ENCODE measurements around the gene ITGA2. TPM values are rescaled to one million over a fixed set of nuclear protein-coding genes. Genes with fewer than 3 reads are reported as not detected.

ITGA2 gene
- total RNA-seq, 2 donors from 2014 or later = 0.77 to 3.1 TPM

- no peak for ATAC-seq
- DNase-seq (ENCODE audit: low spot score in 2 of 2) = no peak
- peaks cover 0 to 13% of the 10 kb centered on the region in 2 donors for H3K36me3 Mint-ChIP-seq
- H3K27ac Mint-ChIP-seq = no peak overlapping the region
- no peaks in the 10 kb centered on the region for H3K9me3 Mint-ChIP-seq
Measured at GRCh38 chr5:53063176-53063575, 74.0 kb downstream of the ITGA2 start.

GRCh38 chr5:53063791-53064190 lies 74.6 kb downstream of the ITGA2 start:
- ATAC-seq (no peak), DNase-seq (ENCODE audit: low spot score in 2 of 2) (no peak)
- Mint-ChIP-seq H3K36me3 (peaks cover 0 to 8% of the 10 kb centered on the region in 2 donors), H3K9me3 (no peaks in the 10 kb centered on the region), H3K27ac (no peak overlapping the region)

GRCh38 chr5:53066088-53066487 lies 76.9 kb downstream of the ITGA2 start:
- DNase-seq (ENCODE audit: low spot score in 2 of 2) (no peak), ATAC-seq (no peak)
- H3K27ac Mint-ChIP-seq = no peak overlapping the region
- peaks cover 0 to 8% of the 10 kb centered on the region in 2 donors for H3K36me3 Mint-ChIP-seq
- H3K9me3 Mint-ChIP-seq = no peaks in the 10 kb centered on the region

GRCh38 chr5:53067641-53068040 lies 78.5 kb downstream of the ITGA2 start:
- Mint-ChIP-seq H3K9me3 (no peaks in the 10 kb centered on the region), H3K27ac (no peak overlapping the region), H3K36me3 (peaks cover 0 to 8% of the 10 kb centered on the region in 2 donors)
- no peak for ATAC-seq
- no peak for DNase-seq (ENCODE audit: low spot score in 2 of 2)

- no peak for ATAC-seq
- H3K36me3 Mint-ChIP-seq = peaks cover 5 to 13% of the 10 kb centered on the region in 2 donors
- DNase-seq (ENCODE audit: low spot score in 2 of 2) = no peak
- no peak overlapping the region for H3K27ac Mint-ChIP-seq
- no peaks in the 10 kb centered on the region for H3K9me3 Mint-ChIP-seq
Measured at GRCh38 chr5:53068291-53068836, 79.2 kb downstream of the ITGA2 start.

GRCh38 chr5:53069626-53070025 lies 80.5 kb downstream of the ITGA2 start:
- DNase-seq (ENCODE audit: low spot score in 2 of 2) = peak; percentile 64 to 80
- Mint-ChIP-seq H3K9me3 (no peaks in the 10 kb centered on the region), H3K27ac (peak overlapping the region; percentile 31 to 77), H3K36me3 (peaks cover 7 to 15% of the 10 kb centered on the region in 2 donors)
- ATAC-seq = peak; percentile 99

- no peak for DNase-seq (ENCODE audit: low spot score in 2 of 2)
- Mint-ChIP-seq H3K27ac (no peak overlapping the region), H3K36me3 (peaks cover 7% of the 10 kb centered on the region in 2 donors), H3K9me3 (no peaks in the 10 kb centered on the region)
- ATAC-seq = no peak
Measured at GRCh38 chr5:53071298-53071697, 82.1 kb downstream of the ITGA2 start.

- Mint-ChIP-seq H3K36me3 (peaks cover 7% of the 10 kb centered on the region in 2 donors), H3K27ac (no peak overlapping the region), H3K9me3 (no peaks in the 10 kb centered on the region)
- no peak for DNase-seq (ENCODE audit: low spot score in 2 of 2)
- ATAC-seq = no peak
Measured at GRCh38 chr5:53071738-53072137, 82.6 kb downstream of the ITGA2 start.

GRCh38 chr5:53073348-53073747 lies 84.2 kb downstream of the ITGA2 start:
- H3K9me3 Mint-ChIP-seq = no peaks in the 10 kb centered on the region
- peaks cover 7% of the 10 kb centered on the region in 2 donors for H3K36me3 Mint-ChIP-seq
- no peak overlapping the region for H3K27ac Mint-ChIP-seq
- DNase-seq (ENCODE audit: low spot score in 2 of 2) (no peak), ATAC-seq (no peak)

GRCh38 chr5:53076014-53076583 lies 86.9 kb downstream of the ITGA2 start:
- Mint-ChIP-seq H3K27ac (no peak overlapping the region), H3K36me3 (peaks cover 7% of the 10 kb centered on the region in 2 donors), H3K9me3 (no peaks in the 10 kb centered on the region)
- ATAC-seq (no peak), DNase-seq (ENCODE audit: low spot score in 2 of 2) (no peak)

- no peak overlapping the region for H3K27ac Mint-ChIP-seq
- H3K9me3 Mint-ChIP-seq = peaks cover 0 to 5% of the 10 kb centered on the region in 2 donors
- H3K36me3 Mint-ChIP-seq = peaks cover 4 to 13% of the 10 kb centered on the region in 2 donors
- peak in 1 of 2 donors; percentile 71 for ATAC-seq
- no peak for DNase-seq (ENCODE audit: low spot score in 2 of 2)
Measured at GRCh38 chr5:53080271-53080670, 91.1 kb downstream of the ITGA2 start.

- Mint-ChIP-seq H3K36me3 (peaks cover 4 to 18% of the 10 kb centered on the region in 2 donors), H3K27ac (no peak overlapping the region), H3K9me3 (peaks cover 0 to 5% of the 10 kb centered on the region in 2 donors)
- DNase-seq (ENCODE audit: low spot score in 2 of 2) (no peak), ATAC-seq (no peak)
Measured at GRCh38 chr5:53083927-53084326, 94.8 kb downstream of the ITGA2 start.

GRCh38 chr5:53084546-53085255 lies 95.5 kb downstream of the ITGA2 start:
- DNase-seq (ENCODE audit: low spot score in 2 of 2) (no peak), ATAC-seq (no peak)
- no peak overlapping the region for H3K27ac Mint-ChIP-seq
- H3K9me3 Mint-ChIP-seq = peaks cover 0 to 5% of the 10 kb centered on the region in 2 donors
- H3K36me3 Mint-ChIP-seq = peaks cover 4 to 18% of the 10 kb centered on the region in 2 donors

- DNase-seq (ENCODE audit: low spot score in 2 of 2) = no peak
- Mint-ChIP-seq H3K9me3 (peaks cover 0 to 5% of the 10 kb centered on the region in 2 donors), H3K27ac (no peak overlapping the region), H3K36me3 (peaks cover 4 to 18% of the 10 kb centered on the region in 2 donors)
- ATAC-seq = no peak
Measured at GRCh38 chr5:53087171-53087570, 98.0 kb downstream of the ITGA2 start.

- Mint-ChIP-seq H3K36me3 (peaks cover 4 to 18% of the 10 kb centered on the region in 2 donors), H3K27ac (no peak overlapping the region), H3K9me3 (peaks cover 0 to 5% of the 10 kb centered on the region in 2 donors)
- no peak for ATAC-seq
- DNase-seq (ENCODE audit: low spot score in 2 of 2) = no peak
Measured at GRCh38 chr5:53087621-53088121, 98.5 kb downstream of the ITGA2 start.

GRCh38 chr5:53089481-53089991 lies 100.4 kb downstream of the ITGA2 start:
- Mint-ChIP-seq H3K27ac (peak overlapping the region in 1 of 2 donors; percentile 80), H3K9me3 (no peaks in the 10 kb centered on the region), H3K36me3 (peaks cover 0 to 5% of the 10 kb centered on the region in 2 donors)
- DNase-seq (ENCODE audit: low spot score in 2 of 2) (no peak), ATAC-seq (peak; percentile 73 to 87)

GRCh38 chr5:53090229-53090628 lies 101.1 kb downstream of the ITGA2 start:
- Mint-ChIP-seq H3K9me3 (no peaks in the 10 kb centered on the region), H3K27ac (peak overlapping the region in 1 of 2 donors; percentile 80), H3K36me3 (peaks cover 0 to 5% of the 10 kb centered on the region in 2 donors)
- ATAC-seq (peak; percentile 39 to 66), DNase-seq (ENCODE audit: low spot score in 2 of 2) (no peak)

All from activated naive CD4-positive, alpha-beta T cell treated with anti-CD3 and anti-CD28 coated beads, Interleukin-2, amount 50 U/mL, for 72 hours (primary cell).